Lower lobe of right lung (tissue), 2 donors: ENCODE results near the gene GNAT1. TPM values are rescaled to one million over a fixed set of nuclear protein-coding genes. Genes with fewer than 3 reads are reported as not detected.

Experiments used
- ATAC-seq, 2 donors: fragments of 200-7000 bp; cut with Tn5 transposase; one replicate each; pipeline ENCODE4 v1.9.1; 2020 to 2022; ENCODE audit warnings: mild to moderate bottlenecking in 2 of 2, moderate library complexity in 2 of 2
- DNase-seq: peaks from one replicate; pipeline ENCODE4 v3.0.0-alpha.2; 2020
- H3K27ac ChIP-seq: fragments of 200-600 bp; one replicate; pipeline ENCODE4 v1.8.0; 2022
- H3K27me3 ChIP-seq: fragments of 200-600 bp; one replicate; pipeline ENCODE4 v1.8.0; 2022; ENCODE audit warnings: low read depth
- H3K36me3 ChIP-seq: fragments of 200-600 bp; one replicate; pipeline ENCODE4 v1.8.0; 2022; ENCODE audit warnings: mild to moderate bottlenecking
- H3K4me1 ChIP-seq: fragments of 200-600 bp; one replicate; pipeline ENCODE4 v1.8.0; 2022
- H3K4me3 ChIP-seq: fragments of 200-600 bp; one replicate; pipeline ENCODE4 v1.8.0; 2022; ENCODE audit warnings: mild to moderate bottlenecking
- H3K9me3 ChIP-seq: fragments of 200-600 bp; one replicate; pipeline ENCODE4 v1.8.0; 2022
- intact Hi-C: fragments of 100-400 bp; cut with DNase I; formaldehyde crosslinking; loops from one replicate; pipeline ENCODE4 v1.11.0; 2022
- total RNA-seq: library from RNA; stranded (reverse); fragmentation: NEBNext Ultra II Directional; extraction: Animal tissue kit (Norgen Biotek cat#: 25700); gene quantifications from one replicate; pipeline ENCODE4 v1.2.1, GENCODE V29; 2021
- TF ChIP-seq, protein P1 (sequence below): fragments of 200-600 bp; IDR thresholded peaks from one replicate; pipeline ENCODE4 v1.8.0; 2022; ENCODE audit warnings: antibody characterized with exemption, mild to moderate bottlenecking
- donor health status: DM: no; HTN: yes; CAD: no; lungs with severe emphysema.

Gene GNAT1
- total RNA-seq, 1 donor from 2014 or later, result not detected

DNA sequence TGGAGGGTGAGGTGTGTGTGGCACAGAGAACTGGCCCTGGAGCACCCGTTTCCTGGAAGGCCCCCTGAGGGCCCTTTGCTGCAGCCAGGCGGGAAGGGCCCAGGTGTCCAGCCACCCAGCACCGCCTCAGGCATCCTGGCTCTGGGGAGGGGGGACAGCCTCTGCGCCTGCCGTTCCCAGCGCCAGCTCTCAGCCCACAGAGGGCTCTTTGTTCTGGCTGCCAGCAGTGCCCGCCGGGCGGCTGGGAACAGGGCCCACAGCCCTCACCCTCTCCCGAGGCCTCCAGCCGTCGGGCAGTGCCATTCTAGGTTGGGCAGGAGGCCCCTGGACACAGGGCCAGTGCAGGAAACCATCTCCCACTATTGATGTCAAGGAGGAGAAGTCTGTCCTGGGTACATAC, 22.0 kb downstream of the GNAT1 start:
- no peaks in the 10 kb centered on the region for H3K4me1 ChIP-seq
- no peaks in the 10 kb centered on the region for H3K27me3 ChIP-seq
- ATAC-seq (no peak), DNase-seq (no peak)
- no peak overlapping the region for H3K27ac ChIP-seq
- no peak overlapping the region for H3K4me3 ChIP-seq
- no peaks in the 10 kb centered on the region for H3K9me3 ChIP-seq
- H3K36me3 ChIP-seq, result no peaks in the 10 kb centered on the region
- TF ChIP-seq, protein P1, sequence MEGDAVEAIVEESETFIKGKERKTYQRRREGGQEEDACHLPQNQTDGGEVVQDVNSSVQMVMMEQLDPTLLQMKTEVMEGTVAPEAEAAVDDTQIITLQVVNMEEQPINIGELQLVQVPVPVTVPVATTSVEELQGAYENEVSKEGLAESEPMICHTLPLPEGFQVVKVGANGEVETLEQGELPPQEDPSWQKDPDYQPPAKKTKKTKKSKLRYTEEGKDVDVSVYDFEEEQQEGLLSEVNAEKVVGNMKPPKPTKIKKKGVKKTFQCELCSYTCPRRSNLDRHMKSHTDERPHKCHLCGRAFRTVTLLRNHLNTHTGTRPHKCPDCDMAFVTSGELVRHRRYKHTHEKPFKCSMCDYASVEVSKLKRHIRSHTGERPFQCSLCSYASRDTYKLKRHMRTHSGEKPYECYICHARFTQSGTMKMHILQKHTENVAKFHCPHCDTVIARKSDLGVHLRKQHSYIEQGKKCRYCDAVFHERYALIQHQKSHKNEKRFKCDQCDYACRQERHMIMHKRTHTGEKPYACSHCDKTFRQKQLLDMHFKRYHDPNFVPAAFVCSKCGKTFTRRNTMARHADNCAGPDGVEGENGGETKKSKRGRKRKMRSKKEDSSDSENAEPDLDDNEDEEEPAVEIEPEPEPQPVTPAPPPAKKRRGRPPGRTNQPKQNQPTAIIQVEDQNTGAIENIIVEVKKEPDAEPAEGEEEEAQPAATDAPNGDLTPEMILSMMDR, result no peak
- intact Hi-C loops, result no loop called here

- Histone ChIP-seq H3K4me1 (no peaks in the 10 kb centered on the region), H3K27me3 (no peaks in the 10 kb centered on the region), H3K36me3 (no peaks in the 10 kb centered on the region), H3K4me3 (no peak overlapping the region), H3K9me3 (no peaks in the 10 kb centered on the region), H3K27ac (no peak overlapping the region)
- DNase-seq, result no peak
- ATAC-seq, result no peak
- intact Hi-C loops, result no loop called here
- TF ChIP-seq, protein P1, result no peak
Measured at GRCh38 chr3:50214824-50215223, 23.4 kb downstream of the GNAT1 start.

DNA sequence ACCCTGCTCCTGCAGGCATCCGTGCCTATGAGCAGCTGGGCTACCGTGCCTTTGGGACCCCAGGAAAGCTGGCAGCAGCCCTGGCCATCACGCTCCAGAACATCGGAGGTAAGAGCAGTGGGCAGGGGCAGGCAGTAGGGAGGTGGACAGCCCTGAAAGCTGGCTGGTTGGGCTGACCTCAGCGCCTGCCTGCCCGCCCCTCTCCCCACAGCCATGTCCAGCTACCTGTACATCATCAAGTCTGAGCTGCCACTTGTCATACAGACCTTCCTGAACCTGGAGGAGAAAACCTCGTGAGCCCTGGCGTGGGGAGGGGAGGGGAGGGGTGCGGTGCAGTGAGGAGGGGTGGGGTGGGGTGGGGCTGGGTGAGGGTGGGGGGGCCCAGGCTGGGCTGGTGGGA, 24.1 kb downstream of the GNAT1 start:
- H3K36me3 ChIP-seq, result no peaks in the 10 kb centered on the region
- TF ChIP-seq, protein P1, result no peak

DNA sequence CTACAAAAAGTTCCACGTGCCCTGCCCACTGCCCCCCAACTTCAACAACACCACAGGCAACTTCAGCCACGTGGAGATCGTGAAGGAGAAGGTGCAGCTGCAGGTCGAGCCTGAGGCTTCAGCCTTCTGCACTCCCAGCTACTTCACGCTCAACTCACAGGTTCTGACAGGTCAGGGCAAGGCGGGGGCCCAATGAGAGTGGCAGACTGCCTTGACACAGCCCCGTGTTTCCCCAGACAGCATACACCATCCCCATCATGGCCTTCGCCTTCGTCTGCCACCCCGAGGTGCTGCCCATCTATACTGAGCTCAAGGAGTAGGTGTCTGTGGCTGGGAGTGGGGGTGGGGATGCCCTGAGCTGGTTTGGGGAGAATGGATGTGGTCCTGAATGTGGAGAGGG, 26.3 kb downstream of the GNAT1 start:
- no peak overlapping the region for H3K4me3 ChIP-seq
- intact Hi-C loops, result no loop called here
- H3K27ac ChIP-seq, result no peak overlapping the region
- H3K9me3 ChIP-seq, result no peaks in the 10 kb centered on the region
- DNase-seq, result no peak
- H3K4me1 ChIP-seq, result no peaks in the 10 kb centered on the region
- no peaks in the 10 kb centered on the region for H3K27me3 ChIP-seq
- no peak for ATAC-seq
- TF ChIP-seq, protein P1, result no peak
- no peaks in the 10 kb centered on the region for H3K36me3 ChIP-seq

More for the DNA sequence above, 24.1 kb downstream of the GNAT1 start:
- Histone ChIP-seq H3K9me3 (no peaks in the 10 kb centered on the region), H3K4me3 (no peak overlapping the region), H3K27ac (no peak overlapping the region), H3K27me3 (no peaks in the 10 kb centered on the region), H3K4me1 (no peaks in the 10 kb centered on the region)
- ATAC-seq (no peak), DNase-seq (no peak)
- intact Hi-C loops, result no loop called here

DNA sequence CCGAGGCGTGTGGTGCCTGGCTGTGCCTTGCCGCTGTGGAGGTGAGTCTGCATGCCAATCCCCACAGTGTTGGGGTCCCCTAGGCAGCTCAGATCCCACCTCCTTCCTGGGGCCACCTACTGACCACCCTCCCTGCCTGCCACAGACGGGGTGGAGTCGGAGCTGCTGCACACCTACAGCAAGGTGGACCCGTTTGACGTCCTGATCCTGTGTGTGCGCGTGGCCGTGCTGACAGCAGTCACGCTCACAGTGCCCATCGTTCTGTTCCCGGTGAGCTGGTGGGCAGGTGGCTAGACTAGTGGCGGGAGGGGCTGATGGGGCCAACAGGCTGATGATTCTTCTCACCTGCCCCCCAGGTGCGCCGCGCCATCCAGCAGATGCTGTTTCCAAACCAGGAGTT, 27.0 kb downstream of the GNAT1 start:
- no peaks in the 10 kb centered on the region for H3K27me3 ChIP-seq
- ATAC-seq, result no peak
- TF ChIP-seq, protein P1, result no peak
- intact Hi-C loops, result no loop called here
- no peaks in the 10 kb centered on the region for H3K9me3 ChIP-seq
- no peaks in the 10 kb centered on the region for H3K4me1 ChIP-seq
- no peak overlapping the region for H3K4me3 ChIP-seq
- no peak for DNase-seq
- no peak overlapping the region for H3K27ac ChIP-seq
- H3K36me3 ChIP-seq, result no peaks in the 10 kb centered on the region

DNA sequence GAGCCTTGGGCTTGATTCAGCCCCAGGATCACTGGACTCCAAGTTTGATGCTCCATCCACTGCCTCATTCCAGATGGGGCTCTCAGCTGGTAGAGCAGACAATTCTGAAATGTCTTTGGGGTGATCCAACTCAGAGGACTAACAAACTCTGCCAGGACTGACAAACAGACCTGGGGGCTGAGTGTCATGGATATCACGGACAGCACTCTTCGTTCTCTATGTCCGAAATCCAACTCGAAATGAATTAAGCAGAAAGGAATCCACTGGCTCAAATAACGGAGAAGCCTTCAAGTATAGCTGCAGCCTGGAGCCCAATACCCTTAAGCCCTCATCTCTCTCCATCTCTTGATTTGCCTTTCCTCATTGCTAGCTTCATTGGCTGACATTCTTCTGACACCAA, 27.9 kb downstream of the GNAT1 start:
- Histone ChIP-seq H3K4me1 (no peaks in the 10 kb centered on the region), H3K9me3 (no peaks in the 10 kb centered on the region), H3K4me3 (no peak overlapping the region), H3K27ac (no peak overlapping the region), H3K27me3 (no peaks in the 10 kb centered on the region), H3K36me3 (no peaks in the 10 kb centered on the region)
- no peak for ATAC-seq
- DNase-seq, result no peak
- TF ChIP-seq, protein P1, result no peak
- intact Hi-C loops, result no loop called here
